PC-9 (cell line): ENCODE data around the gene ITFG1. TPM values are rescaled to one million over a fixed set of nuclear protein-coding genes. Genes with fewer than 3 reads are reported as not detected.

Source experiments
- BruUV-seq: library from RNA; stranded (reverse); fragments of 400-500 nt; replicated peaks from 2 replicates; lab custom pipeline; 2021; lab: Mats Ljungman, UMichigan
- CTCF ChIA-PET: fragments of 300-600 bp; sonication (Branson Sonifier 250); formaldehyde crosslinking; loops from one replicate; lab custom pipeline; 2022; ENCODE audit warnings: antibody characterized with exemption; lab: Charles Lee
- POLR2A ChIA-PET: fragments of 300-600 bp; sonication (Branson Sonifier 250); formaldehyde crosslinking; loops from one replicate; lab custom pipeline; 2022; ENCODE audit warnings: antibody characterized with exemption; ENCODE audit not compliant: unreplicated experiment; lab: Charles Lee
- DNase-seq, 2 experiments: peaks; one replicate each; pipeline versions ENCODE4 v3.0.0 to v3.0.0-alpha.2; 2015 to 2022; ENCODE audit warnings: mixed read lengths in 1 of 2
- H2AFZ ChIP-seq: fragments of 200-600 bp; sonication (generic); 2 replicates; pipeline ENCODE4 v1.8.1; 2017; ENCODE audit warnings: antibody characterized with exemption
- H3F3A ChIP-seq: fragments of 200-600 bp; sonication (generic); 2 replicates; pipeline ENCODE4 v1.8.1; 2017; ENCODE audit warnings: antibody characterized with exemption, mild to moderate bottlenecking, low read depth; ENCODE audit not compliant: insufficient read depth
- H3K27ac ChIP-seq: fragments of 200-600 bp; sonication (generic); 2 replicates; pipeline ENCODE4 v1.6.1; 2016; ENCODE audit warnings: mixed run types
- H3K27me3 ChIP-seq: fragments of 200-600 bp; sonication (generic); 2 replicates; pipeline ENCODE4 v1.6.1; 2016; ENCODE audit warnings: low read depth, mixed run types; ENCODE audit not compliant: insufficient read depth
- H3K36me3 ChIP-seq: fragments of 200-600 bp; sonication (generic); 2 replicates; pipeline ENCODE4 v1.6.1; 2016; ENCODE audit warnings: low read depth, mixed run types
- H3K4me1 ChIP-seq: fragments of 200-600 bp; sonication (generic); replicated peaks from 2 replicates; pipeline ENCODE4 v1.6.1; 2016; ENCODE audit warnings: mixed run types; ENCODE audit not compliant: insufficient read depth
- H3K4me2 ChIP-seq: fragments of 200-600 bp; sonication (generic); 2 replicates; pipeline ENCODE4 v1.6.1; 2017; ENCODE audit warnings: mixed run types
- H3K4me3 ChIP-seq: fragments of 200-600 bp; sonication (generic); 2 replicates; pipeline ENCODE4 v1.6.1; 2016; ENCODE audit warnings: mixed run types
- H3K79me2 ChIP-seq: fragments of 200-600 bp; sonication (generic); 2 replicates; pipeline ENCODE4 v1.6.1; 2017; ENCODE audit warnings: low read depth, mixed run types
- H3K9me2 ChIP-seq: fragments of 200-600 bp; sonication (generic); 2 replicates; pipeline ENCODE4 v1.8.1; 2017; ENCODE audit warnings: mild to moderate bottlenecking; ENCODE audit not compliant: insufficient read depth
- H3K9me3 ChIP-seq: fragments of 200-600 bp; sonication (generic); 2 replicates; pipeline ENCODE4 v1.8.1; 2016; ENCODE audit warnings: low read depth; ENCODE audit not compliant: insufficient read depth
- H4K20me1 ChIP-seq: fragments of 200-600 bp; sonication (generic); 2 replicates; pipeline ENCODE4 v1.8.1; 2017; ENCODE audit not compliant: insufficient read depth
- EZH2 ChIP-seq: fragments of 200-600 bp; sonication (generic); IDR thresholded peaks from 2 replicates; pipeline ENCODE4 v1.8.0; 2017; ENCODE audit warnings: antibody characterized with exemption, low read depth
- intact Hi-C: fragments of 100-400 bp; cut with micrococcal nuclease; formaldehyde crosslinking; loops from one replicate; pipeline ENCODE4 v1.10.0; 2022; ENCODE audit not compliant: unreplicated experiment
- total RNA-seq: library from RNA; stranded (reverse); gene quantifications from 2 replicates; pipeline ENCODE4 v1.2.3, GENCODE V29; 2021
- TF ChIP-seq, protein P1 (sequence below): fragments of 200-600 bp; sonication (generic); conservative IDR thresholded peaks from 2 replicates; pipeline ENCODE4 v1.6.1; 2017; ENCODE audit warnings: mixed run types, antibody characterized with exemption, mild to moderate bottlenecking, moderate library complexity

ITFG1 gene
- total RNA-seq, 1 experiment from 2014 or later = 33.0 TPM

DNA sequence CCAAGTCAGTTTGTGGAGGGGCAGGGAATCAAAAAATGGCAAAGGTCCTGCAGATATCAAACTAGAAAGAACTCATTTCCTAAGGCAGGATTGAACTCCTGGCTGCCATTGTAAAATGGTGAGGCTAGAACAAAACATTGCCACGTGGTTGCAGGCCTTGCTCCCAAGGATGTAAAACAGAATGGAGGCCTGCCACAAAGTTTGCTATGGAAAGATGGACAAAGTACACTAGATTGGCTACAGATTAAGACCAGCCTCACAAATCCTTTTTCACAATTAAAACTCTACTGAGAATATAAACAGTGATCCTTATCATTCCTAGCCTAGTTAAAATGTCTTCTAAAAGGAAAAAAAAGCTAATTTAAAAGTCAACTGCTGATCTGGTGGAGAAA, 31.2 kb upstream of the ITFG1 start:
- Histone ChIP-seq H3K4me1 (no peaks in the 10 kb centered on the region), H3K36me3 (no peaks in the 10 kb centered on the region), H3K79me2 (peaks cover 17% of the 10 kb centered on the region), H3K9me3 (no peaks in the 10 kb centered on the region), H4K20me1 (peaks cover 6% of the 10 kb centered on the region; the same call in 1 of the 2 replicates), H3K27ac (no peak overlapping the region), H3K4me3 (no peak overlapping the region), H2AFZ (no peak overlapping the region), H3K27me3 (no peaks in the 10 kb centered on the region), H3K4me2 (no peak overlapping the region), H3F3A (no peaks in the 10 kb centered on the region), H3K9me2 (no peaks in the 10 kb centered on the region)
- ChIA-PET CTCF (no interaction called here), POLR2A (no interaction called here)
- no peak for DNase-seq
- no TSS peak for BruUV-seq
- intact Hi-C loops = no loop called here
- TF ChIP-seq, protein P1, sequence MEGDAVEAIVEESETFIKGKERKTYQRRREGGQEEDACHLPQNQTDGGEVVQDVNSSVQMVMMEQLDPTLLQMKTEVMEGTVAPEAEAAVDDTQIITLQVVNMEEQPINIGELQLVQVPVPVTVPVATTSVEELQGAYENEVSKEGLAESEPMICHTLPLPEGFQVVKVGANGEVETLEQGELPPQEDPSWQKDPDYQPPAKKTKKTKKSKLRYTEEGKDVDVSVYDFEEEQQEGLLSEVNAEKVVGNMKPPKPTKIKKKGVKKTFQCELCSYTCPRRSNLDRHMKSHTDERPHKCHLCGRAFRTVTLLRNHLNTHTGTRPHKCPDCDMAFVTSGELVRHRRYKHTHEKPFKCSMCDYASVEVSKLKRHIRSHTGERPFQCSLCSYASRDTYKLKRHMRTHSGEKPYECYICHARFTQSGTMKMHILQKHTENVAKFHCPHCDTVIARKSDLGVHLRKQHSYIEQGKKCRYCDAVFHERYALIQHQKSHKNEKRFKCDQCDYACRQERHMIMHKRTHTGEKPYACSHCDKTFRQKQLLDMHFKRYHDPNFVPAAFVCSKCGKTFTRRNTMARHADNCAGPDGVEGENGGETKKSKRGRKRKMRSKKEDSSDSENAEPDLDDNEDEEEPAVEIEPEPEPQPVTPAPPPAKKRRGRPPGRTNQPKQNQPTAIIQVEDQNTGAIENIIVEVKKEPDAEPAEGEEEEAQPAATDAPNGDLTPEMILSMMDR = no peak
- no peak for TF ChIP-seq EZH2

DNA sequence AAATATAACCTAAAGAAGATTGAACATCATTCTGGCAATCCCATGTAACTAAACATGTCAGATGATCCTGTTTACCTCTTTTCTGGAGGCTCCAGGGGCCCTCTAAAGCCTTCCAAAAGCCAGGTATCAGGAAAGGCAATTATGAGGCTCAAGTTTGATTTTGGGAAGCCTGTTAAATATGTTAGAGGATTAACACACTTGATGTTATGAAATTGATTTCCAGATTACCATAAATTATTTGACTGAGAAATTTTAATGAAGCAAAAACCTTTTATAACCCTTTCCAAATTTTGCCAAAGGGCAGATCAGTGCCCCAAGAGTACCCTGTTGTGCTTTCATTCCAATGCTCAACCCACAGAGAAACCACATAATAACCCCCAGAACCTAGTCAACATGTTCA, 29.6 kb upstream of the ITFG1 start:
- no peaks in the 10 kb centered on the region for H3K36me3 ChIP-seq
- no peak for DNase-seq
- no peaks in the 10 kb centered on the region for H3K9me3 ChIP-seq
- no TSS peak for BruUV-seq
- H3F3A ChIP-seq = no peaks in the 10 kb centered on the region
- no peak overlapping the region for H3K4me3 ChIP-seq
- H3K27me3 ChIP-seq = no peaks in the 10 kb centered on the region
- H3K4me2 ChIP-seq = no peak overlapping the region
- no peaks in the 10 kb centered on the region for H4K20me1 ChIP-seq
- CTCF ChIA-PET = no interaction called here
- H3K4me1 ChIP-seq = no peaks in the 10 kb centered on the region
- POLR2A ChIA-PET = no interaction called here
- H2AFZ ChIP-seq = no peak overlapping the region
- intact Hi-C loops = no loop called here
- TF ChIP-seq, protein P1 = no peak
- no peak for TF ChIP-seq EZH2
- H3K79me2 ChIP-seq = peaks cover 17% of the 10 kb centered on the region
- H3K9me2 ChIP-seq = no peaks in the 10 kb centered on the region
- no peak overlapping the region for H3K27ac ChIP-seq

DNA sequence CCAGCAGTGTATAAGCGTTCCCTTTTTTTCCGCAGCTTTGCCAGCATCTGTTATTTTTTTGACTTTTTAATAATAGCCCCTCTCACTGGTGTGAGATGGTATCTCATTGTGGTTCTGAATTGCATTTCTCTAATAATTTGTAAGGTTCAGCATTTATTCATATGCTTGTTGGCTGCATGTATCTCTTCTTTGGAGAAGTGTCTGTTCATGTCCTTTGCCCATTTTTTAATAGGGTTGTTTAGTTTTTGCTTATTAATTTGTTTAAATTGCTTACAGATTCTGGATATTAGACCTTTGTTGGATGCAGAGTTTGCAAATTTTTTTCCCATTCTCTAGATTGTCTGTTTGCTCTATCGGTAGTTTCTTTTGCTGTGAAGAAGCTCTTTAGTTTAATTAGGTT, 27.2 kb upstream of the ITFG1 start:
- no peaks in the 10 kb centered on the region for H3K9me3 ChIP-seq
- H3K27me3 ChIP-seq = no peaks in the 10 kb centered on the region
- no peak for TF ChIP-seq EZH2
- TF ChIP-seq, protein P1 = no peak
- H2AFZ ChIP-seq = no peak overlapping the region
- no peak overlapping the region for H3K27ac ChIP-seq
- POLR2A ChIA-PET = no interaction called here
- no peak for DNase-seq
- H3F3A ChIP-seq = no peaks in the 10 kb centered on the region
- no peak overlapping the region for H3K4me3 ChIP-seq
- H3K4me1 ChIP-seq = no peaks in the 10 kb centered on the region
- CTCF ChIA-PET = no interaction called here
- BruUV-seq = no TSS peak
- H3K9me2 ChIP-seq = no peaks in the 10 kb centered on the region
- intact Hi-C loops = no loop called here
- H4K20me1 ChIP-seq = peaks cover 9% of the 10 kb centered on the region; the same call in 1 of the 2 replicates
- H3K4me2 ChIP-seq = no peak overlapping the region
- peaks cover 19% of the 10 kb centered on the region for H3K79me2 ChIP-seq
- H3K36me3 ChIP-seq = peaks cover 6% of the 10 kb centered on the region; the same call in 1 of the 2 replicates
